Measurements from ENCODE around the gene ARR3.

DNA sequence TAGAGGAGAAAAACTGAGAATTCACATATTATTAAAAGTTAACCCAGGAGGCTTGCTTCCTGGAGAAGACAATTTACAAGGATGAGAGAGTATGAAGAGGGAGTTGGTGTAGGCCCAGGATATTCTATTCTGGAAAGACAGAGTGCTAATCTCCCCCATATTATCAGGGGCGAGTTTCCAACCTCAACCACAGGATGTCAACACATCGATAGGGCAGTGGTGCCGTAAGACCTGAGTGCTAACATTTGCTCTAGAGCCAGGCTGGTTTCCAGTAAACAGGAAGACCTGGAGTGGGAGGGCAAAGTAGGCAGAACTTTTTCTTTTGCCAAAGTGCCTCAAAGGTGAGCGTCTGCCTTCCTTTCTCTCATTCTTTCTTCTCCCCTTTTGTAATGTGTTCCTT lies 36.5 kb upstream of the ARR3 start:
- TF ChIP-seq, protein P1, sequence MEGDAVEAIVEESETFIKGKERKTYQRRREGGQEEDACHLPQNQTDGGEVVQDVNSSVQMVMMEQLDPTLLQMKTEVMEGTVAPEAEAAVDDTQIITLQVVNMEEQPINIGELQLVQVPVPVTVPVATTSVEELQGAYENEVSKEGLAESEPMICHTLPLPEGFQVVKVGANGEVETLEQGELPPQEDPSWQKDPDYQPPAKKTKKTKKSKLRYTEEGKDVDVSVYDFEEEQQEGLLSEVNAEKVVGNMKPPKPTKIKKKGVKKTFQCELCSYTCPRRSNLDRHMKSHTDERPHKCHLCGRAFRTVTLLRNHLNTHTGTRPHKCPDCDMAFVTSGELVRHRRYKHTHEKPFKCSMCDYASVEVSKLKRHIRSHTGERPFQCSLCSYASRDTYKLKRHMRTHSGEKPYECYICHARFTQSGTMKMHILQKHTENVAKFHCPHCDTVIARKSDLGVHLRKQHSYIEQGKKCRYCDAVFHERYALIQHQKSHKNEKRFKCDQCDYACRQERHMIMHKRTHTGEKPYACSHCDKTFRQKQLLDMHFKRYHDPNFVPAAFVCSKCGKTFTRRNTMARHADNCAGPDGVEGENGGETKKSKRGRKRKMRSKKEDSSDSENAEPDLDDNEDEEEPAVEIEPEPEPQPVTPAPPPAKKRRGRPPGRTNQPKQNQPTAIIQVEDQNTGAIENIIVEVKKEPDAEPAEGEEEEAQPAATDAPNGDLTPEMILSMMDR (IDR thresholded peaks at IDR 0.05; ENCODE audit: extremely low read depth in 1 of 2, insufficient read depth in 1 of 2, low read depth in 1 of 2, low read length in 2 of 2) = no peak
- no peak for TF ChIP-seq POLR2AphosphoS5 (IDR thresholded peaks at IDR 0.05; ENCODE audit: insufficient read depth, low read depth, low read length)
